SU-DHL-6 (cell line): Measurements from ENCODE around the gene MAP2K2.

Experiments
- H2AFZ ChIP-seq: fragments of 200-600 bp; sonication (generic); 2 replicates; pipeline ENCODE4 v1.6.1; 2014; ENCODE audit warnings: low read depth, mild to moderate bottlenecking, moderate library complexity, mixed read lengths, antibody characterized with exemption, low read length; ENCODE audit not compliant: severe bottlenecking
- H3F3A ChIP-seq: fragments of 200-600 bp; shearing (Covaris generic); 2 replicates; pipeline ENCODE4 v1.6.0; 2016; ENCODE audit warnings: antibody characterized with exemption, mild to moderate bottlenecking; ENCODE audit not compliant: insufficient read depth
- H3K27ac ChIP-seq: fragments of 200-600 bp; sonication (generic); 2 replicates; pipeline ENCODE4 v1.5.1; 2016; ENCODE audit warnings: low read depth, mild to moderate bottlenecking, low read length, moderate library complexity, mixed read lengths
- H3K27me3 ChIP-seq: fragments of 200-600 bp; sonication (generic), shearing (Covaris generic); 2 replicates; pipeline ENCODE4 v1.6.0; 2014; ENCODE audit warnings: mild to moderate bottlenecking, low read length
- H3K36me3 ChIP-seq: fragments of 200-600 bp; sonication (generic); 2 replicates; pipeline ENCODE4 v1.6.1; 2014; ENCODE audit warnings: mild to moderate bottlenecking, low read length, mixed read lengths
- H3K4me2 ChIP-seq: fragments of 300-600, 200-600 bp; shearing (Covaris generic), sonication (generic); 2 replicates; pipeline ENCODE4 v1.6.0; 2014; ENCODE audit warnings: low read length, low read depth, mild to moderate bottlenecking; ENCODE audit not compliant: poor library complexity, severe bottlenecking
- H3K4me3 ChIP-seq: fragments of 200-600 bp; sonication (generic); 2 replicates; pipeline ENCODE4 v1.5.1; 2014; ENCODE audit warnings: antibody characterized with exemption, low read length, mild to moderate bottlenecking, mixed read lengths; ENCODE audit not compliant: insufficient read depth, poor library complexity, severe bottlenecking
- H3K79me2 ChIP-seq: fragments of 200-600 bp; sonication (generic); 2 replicates; pipeline ENCODE4 v1.6.1; 2014; ENCODE audit warnings: mild to moderate bottlenecking, low read length, moderate library complexity; ENCODE audit not compliant: insufficient read depth
- H3K9ac ChIP-seq: fragments of 200-600 bp; sonication (generic); 2 replicates; pipeline ENCODE4 v1.7.0; 2014; ENCODE audit warnings: mild to moderate bottlenecking, low read length
- H3K9me2 ChIP-seq: fragments of 200-600 bp; sonication (generic); replicated peaks from 2 replicates; pipeline ENCODE4 v1.6.1; 2014; ENCODE audit warnings: low read length; ENCODE audit not compliant: insufficient read depth
- H3K9me3 ChIP-seq: fragments of 200-600 bp; sonication (generic); 2 replicates; pipeline ENCODE4 v1.6.1; 2014; ENCODE audit warnings: low read length, mixed read lengths; ENCODE audit not compliant: insufficient read depth
- H4K20me1 ChIP-seq: fragments of 200-600 bp; sonication (generic); 2 replicates; pipeline ENCODE4 v1.6.1; 2014; ENCODE audit warnings: low read depth, mild to moderate bottlenecking, antibody characterized with exemption, low read length, moderate library complexity, mixed read lengths
- EZH2phosphoT487 ChIP-seq: fragments of 200-600 bp; sonication (generic), shearing (Covaris generic); conservative IDR thresholded peaks from 2 replicates; pipeline ENCODE4 v1.6.1; 2018; ENCODE audit warnings: mild to moderate bottlenecking, antibody characterized with exemption, low read length, moderate library complexity, mixed read lengths
- TF ChIP-seq, protein P1 (sequence below): fragments of 200-600 bp; sonication (generic); IDR thresholded peaks from one replicate; pipeline ENCODE4 v1.5.1; 2017; ENCODE audit warnings: antibody characterized with exemption, mild to moderate bottlenecking, low read length, moderate library complexity; ENCODE audit not compliant: insufficient read depth, poor library complexity, severe bottlenecking

MAP2K2 gene

DNA sequence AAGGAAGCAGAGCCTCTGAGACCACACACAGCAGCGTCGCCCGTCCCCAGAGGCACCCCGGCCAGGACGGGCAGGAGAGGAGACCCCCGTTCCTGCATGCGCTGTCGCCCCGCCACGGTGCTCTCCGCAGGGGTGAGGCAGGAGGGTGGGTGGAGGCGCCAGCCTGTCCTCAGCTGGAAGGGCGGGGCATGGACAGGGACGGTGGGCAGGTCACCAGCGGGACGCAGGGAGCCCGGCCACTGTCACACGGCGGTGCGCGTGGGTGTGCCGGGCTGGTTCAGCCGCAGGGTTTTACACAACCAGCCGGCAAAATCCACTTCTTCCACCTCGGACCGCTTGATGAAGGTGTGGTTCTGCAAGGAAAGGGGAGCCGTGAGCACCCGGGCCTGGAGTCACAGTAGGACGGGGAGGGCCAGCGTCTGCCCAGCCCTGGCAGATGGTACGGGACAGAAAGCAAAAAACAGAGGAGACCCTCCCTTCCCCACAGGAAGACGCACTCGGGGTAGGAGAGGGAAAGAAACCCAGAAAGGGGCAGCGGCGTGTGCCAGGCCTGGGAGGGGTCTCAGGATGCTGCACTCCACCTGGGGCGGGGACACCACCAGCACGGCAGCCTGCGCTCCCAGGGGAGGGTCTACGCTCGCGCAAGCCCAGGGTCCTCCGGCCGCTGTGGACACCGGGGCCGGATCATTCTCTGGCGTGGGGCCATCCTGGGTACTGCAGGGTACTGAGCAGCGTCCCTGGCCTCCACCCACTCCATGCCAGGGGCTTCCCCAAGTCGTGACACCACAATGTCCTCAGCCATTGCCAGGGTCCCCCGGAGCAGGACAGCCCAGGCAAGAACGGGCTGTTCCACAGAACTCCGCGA lies 33.3 kb downstream of the MAP2K2 start:
- H3F3A ChIP-seq: no peaks in the 10 kb centered on the region
- H3K27ac ChIP-seq: no peak overlapping the region
- no peaks in the 10 kb centered on the region for H3K9me3 ChIP-seq
- H3K9ac ChIP-seq: no peak overlapping the region
- H3K79me2 ChIP-seq: no peaks in the 10 kb centered on the region
- H4K20me1 ChIP-seq: no peaks in the 10 kb centered on the region
- no peak overlapping the region for H2AFZ ChIP-seq
- H3K4me3 ChIP-seq: no peak overlapping the region
- no peaks in the 10 kb centered on the region for H3K9me2 ChIP-seq
- H3K4me2 ChIP-seq: no peak overlapping the region
- H3K36me3 ChIP-seq: no peaks in the 10 kb centered on the region
- no peak for TF ChIP-seq EZH2phosphoT487
- TF ChIP-seq, protein P1, sequence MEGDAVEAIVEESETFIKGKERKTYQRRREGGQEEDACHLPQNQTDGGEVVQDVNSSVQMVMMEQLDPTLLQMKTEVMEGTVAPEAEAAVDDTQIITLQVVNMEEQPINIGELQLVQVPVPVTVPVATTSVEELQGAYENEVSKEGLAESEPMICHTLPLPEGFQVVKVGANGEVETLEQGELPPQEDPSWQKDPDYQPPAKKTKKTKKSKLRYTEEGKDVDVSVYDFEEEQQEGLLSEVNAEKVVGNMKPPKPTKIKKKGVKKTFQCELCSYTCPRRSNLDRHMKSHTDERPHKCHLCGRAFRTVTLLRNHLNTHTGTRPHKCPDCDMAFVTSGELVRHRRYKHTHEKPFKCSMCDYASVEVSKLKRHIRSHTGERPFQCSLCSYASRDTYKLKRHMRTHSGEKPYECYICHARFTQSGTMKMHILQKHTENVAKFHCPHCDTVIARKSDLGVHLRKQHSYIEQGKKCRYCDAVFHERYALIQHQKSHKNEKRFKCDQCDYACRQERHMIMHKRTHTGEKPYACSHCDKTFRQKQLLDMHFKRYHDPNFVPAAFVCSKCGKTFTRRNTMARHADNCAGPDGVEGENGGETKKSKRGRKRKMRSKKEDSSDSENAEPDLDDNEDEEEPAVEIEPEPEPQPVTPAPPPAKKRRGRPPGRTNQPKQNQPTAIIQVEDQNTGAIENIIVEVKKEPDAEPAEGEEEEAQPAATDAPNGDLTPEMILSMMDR: no peak
- H3K27me3 ChIP-seq: no peaks in the 10 kb centered on the region

DNA sequence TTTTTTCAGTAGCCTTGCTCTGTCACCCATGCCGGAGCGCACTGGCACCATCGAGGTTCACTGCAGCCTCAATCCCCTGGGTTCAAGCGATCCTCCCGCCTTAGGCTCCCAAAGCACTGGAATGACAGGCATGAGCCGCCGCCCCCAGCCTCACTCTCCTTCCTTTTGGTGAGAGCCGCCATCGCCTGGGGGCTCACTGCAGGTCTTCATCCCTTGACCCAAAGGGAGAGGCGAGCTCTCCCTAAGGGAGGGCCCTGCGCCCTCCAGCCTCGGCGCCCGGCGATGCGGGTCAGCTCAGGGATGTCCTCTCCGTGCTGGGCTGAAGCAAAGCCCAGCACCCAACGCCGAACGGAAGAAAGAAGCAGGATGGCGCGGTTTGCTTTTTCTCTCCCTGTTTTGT lies 34.0 kb downstream of the MAP2K2 start:
- H3K79me2 ChIP-seq: no peaks in the 10 kb centered on the region
- no peak overlapping the region for H3K9ac ChIP-seq
- no peak overlapping the region for H3K4me2 ChIP-seq
- H3K9me3 ChIP-seq: no peaks in the 10 kb centered on the region
- no peaks in the 10 kb centered on the region for H4K20me1 ChIP-seq
- no peak overlapping the region for H2AFZ ChIP-seq
- H3K4me3 ChIP-seq: no peak overlapping the region
- TF ChIP-seq, protein P1: no peak
- TF ChIP-seq EZH2phosphoT487: no peak
- no peaks in the 10 kb centered on the region for H3K27me3 ChIP-seq
- H3F3A ChIP-seq: no peaks in the 10 kb centered on the region
- H3K27ac ChIP-seq: no peak overlapping the region
- no peaks in the 10 kb centered on the region for H3K36me3 ChIP-seq
- no peaks in the 10 kb centered on the region for H3K9me2 ChIP-seq

DNA sequence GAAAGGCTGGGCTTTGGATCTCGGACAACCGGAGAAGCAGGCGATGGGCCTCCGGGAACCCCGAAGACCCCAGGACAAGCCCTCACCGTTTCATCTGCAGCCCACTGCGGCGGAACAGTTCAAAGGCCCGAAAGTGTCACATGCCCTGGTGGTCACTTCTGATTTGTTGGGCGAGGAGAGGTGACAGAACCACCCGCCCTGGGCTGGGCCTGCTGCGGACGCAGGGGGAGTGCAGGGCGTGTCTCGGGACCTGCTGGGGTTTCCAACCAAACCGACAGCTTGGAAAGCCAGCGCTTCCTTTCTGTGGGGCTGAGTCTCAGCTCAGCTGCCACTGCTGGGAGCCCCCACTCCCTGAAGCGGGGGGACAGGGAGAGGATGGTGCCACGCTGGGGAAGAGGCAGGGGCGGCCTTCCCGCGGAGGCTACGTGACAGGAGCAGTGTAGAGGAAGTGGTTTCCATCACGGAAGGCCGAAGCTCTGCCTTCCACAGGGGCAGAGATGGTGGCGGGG lies 34.5 kb downstream of the MAP2K2 start:
- no peaks in the 10 kb centered on the region for H3K27me3 ChIP-seq
- H3F3A ChIP-seq: no peaks in the 10 kb centered on the region
- no peak overlapping the region for H3K27ac ChIP-seq
- no peaks in the 10 kb centered on the region for H3K9me2 ChIP-seq
- H3K4me2 ChIP-seq: no peak overlapping the region
- H3K79me2 ChIP-seq: no peaks in the 10 kb centered on the region
- no peaks in the 10 kb centered on the region for H3K36me3 ChIP-seq
- TF ChIP-seq, protein P1: no peak
- no peak for TF ChIP-seq EZH2phosphoT487
- H3K9ac ChIP-seq: no peak overlapping the region
- H4K20me1 ChIP-seq: no peaks in the 10 kb centered on the region
- H3K9me3 ChIP-seq: no peaks in the 10 kb centered on the region
- H2AFZ ChIP-seq: no peak overlapping the region
- no peak overlapping the region for H3K4me3 ChIP-seq
